ENCODE measurements around the gene MLIP.

DNA sequence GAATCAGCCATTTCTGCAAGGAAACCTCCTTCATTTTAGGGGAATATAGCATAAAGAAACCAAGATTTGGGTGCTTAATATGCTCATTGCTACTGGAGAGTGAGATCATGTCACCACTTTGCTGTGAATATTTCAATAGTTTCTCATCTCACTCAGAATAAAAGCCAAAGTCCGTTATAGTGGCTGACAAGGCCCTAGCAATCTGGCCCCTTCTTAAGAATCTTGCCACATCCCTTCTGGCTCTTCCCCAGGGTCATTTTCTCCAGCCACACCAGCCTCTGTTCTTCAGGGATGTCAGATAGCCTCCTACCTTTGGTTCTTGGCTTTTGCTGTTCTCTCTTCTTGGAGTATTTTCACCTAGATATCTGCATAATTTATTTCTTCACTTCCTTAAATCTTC lies 24.8 kb upstream of the MLIP start:
- TF ChIP-seq, protein P1, sequence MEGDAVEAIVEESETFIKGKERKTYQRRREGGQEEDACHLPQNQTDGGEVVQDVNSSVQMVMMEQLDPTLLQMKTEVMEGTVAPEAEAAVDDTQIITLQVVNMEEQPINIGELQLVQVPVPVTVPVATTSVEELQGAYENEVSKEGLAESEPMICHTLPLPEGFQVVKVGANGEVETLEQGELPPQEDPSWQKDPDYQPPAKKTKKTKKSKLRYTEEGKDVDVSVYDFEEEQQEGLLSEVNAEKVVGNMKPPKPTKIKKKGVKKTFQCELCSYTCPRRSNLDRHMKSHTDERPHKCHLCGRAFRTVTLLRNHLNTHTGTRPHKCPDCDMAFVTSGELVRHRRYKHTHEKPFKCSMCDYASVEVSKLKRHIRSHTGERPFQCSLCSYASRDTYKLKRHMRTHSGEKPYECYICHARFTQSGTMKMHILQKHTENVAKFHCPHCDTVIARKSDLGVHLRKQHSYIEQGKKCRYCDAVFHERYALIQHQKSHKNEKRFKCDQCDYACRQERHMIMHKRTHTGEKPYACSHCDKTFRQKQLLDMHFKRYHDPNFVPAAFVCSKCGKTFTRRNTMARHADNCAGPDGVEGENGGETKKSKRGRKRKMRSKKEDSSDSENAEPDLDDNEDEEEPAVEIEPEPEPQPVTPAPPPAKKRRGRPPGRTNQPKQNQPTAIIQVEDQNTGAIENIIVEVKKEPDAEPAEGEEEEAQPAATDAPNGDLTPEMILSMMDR (conservative IDR thresholded peaks at IDR 0.05) = no peak
- TF ChIP-seq ZFX (IDR thresholded peaks at IDR 0.05) = no peak
